Endothelial cell (in vitro differentiated cells): ENCODE measurements around the gene RESF1. TPM values are rescaled to one million over a fixed set of nuclear protein-coding genes. Genes with fewer than 3 reads are reported as not detected.

Experiments used
- DNase-seq: peaks from one replicate; pipeline ENCODE4 v3.0.0; 2021; ENCODE audit warnings: low spot score
- H3K27ac Mint-ChIP-seq: one replicate; pipeline ENCODE4 v1.8.0; 2021; ENCODE audit warnings: mixed read lengths, inconsistent platforms; ENCODE audit not compliant: unreplicated experiment
- H3K27me3 Mint-ChIP-seq: one replicate; pipeline ENCODE4 v1.8.0; 2021; ENCODE audit warnings: mild to moderate bottlenecking, moderate library complexity, mixed read lengths, inconsistent platforms; ENCODE audit not compliant: unreplicated experiment
- H3K36me3 Mint-ChIP-seq: one replicate; pipeline ENCODE4 v1.8.0; 2021; ENCODE audit warnings: mild to moderate bottlenecking, low read depth, mixed read lengths, inconsistent platforms; ENCODE audit not compliant: unreplicated experiment
- H3K4me1 Mint-ChIP-seq: one replicate; pipeline ENCODE4 v1.8.0; 2021; ENCODE audit warnings: mild to moderate bottlenecking, mixed read lengths, inconsistent platforms; ENCODE audit not compliant: unreplicated experiment
- H3K4me3 Mint-ChIP-seq: one replicate; pipeline ENCODE4 v1.8.0; 2021; ENCODE audit warnings: mild to moderate bottlenecking, mixed read lengths, inconsistent platforms; ENCODE audit not compliant: unreplicated experiment
- H3K9me3 Mint-ChIP-seq: one replicate; pipeline ENCODE4 v1.8.0; 2021; ENCODE audit warnings: mixed read lengths, inconsistent platforms; ENCODE audit not compliant: unreplicated experiment
- total RNA-seq: library from RNA; stranded (reverse); fragmentation: NEBNext Ultra II Directional; extraction: Animal tissue kit (Norgen Biotek cat#: 25700); gene quantifications from one replicate; pipeline ENCODE4 v1.2.1, GENCODE V29; 2021; ENCODE audit not compliant: unreplicated experiment
- TF ChIP-seq, protein P1 (sequence below): fragments of 200-600 bp; sonication (generic); IDR thresholded peaks from one replicate; pipeline ENCODE4 v1.5.0; 2021; ENCODE audit warnings: antibody characterized with exemption; ENCODE audit not compliant: unreplicated experiment

Gene RESF1
- total RNA-seq, 1 donor from 2014 or later = 104 TPM

DNA sequence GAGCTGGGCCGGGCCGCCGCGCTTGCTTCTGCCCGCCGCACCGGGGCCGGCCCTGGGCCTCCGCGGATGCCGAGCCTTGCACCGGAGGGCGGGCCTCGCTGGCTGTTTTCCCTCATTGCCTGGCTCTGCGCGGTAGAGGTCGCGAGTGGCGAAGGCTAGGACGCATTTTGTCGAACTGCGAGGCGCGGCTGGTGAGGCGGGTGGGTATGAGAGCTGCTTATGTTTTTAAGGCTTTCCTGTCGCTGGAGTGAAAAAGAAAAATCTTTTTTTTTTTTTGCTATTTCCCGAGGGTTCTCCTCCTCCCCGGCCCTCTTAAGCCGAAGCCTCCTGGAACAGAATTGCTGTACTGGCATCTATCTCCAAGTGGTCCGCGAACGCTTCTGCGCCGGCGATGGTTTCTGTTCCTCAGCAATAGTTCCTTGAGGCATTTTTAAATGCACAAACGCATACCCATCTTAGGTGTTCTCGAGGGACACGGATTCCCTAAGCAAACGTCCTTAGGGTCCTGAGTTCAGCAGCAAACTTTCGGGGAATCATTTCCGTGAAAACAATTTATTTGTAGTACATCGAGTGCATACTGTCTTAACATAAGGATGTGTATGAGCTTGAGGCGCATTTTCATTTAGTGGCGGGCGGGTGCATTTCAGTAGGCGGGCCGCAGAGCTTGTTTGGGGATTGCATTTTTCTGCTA, 631 bp downstream of the RESF1 start:
- TF ChIP-seq, protein P1, sequence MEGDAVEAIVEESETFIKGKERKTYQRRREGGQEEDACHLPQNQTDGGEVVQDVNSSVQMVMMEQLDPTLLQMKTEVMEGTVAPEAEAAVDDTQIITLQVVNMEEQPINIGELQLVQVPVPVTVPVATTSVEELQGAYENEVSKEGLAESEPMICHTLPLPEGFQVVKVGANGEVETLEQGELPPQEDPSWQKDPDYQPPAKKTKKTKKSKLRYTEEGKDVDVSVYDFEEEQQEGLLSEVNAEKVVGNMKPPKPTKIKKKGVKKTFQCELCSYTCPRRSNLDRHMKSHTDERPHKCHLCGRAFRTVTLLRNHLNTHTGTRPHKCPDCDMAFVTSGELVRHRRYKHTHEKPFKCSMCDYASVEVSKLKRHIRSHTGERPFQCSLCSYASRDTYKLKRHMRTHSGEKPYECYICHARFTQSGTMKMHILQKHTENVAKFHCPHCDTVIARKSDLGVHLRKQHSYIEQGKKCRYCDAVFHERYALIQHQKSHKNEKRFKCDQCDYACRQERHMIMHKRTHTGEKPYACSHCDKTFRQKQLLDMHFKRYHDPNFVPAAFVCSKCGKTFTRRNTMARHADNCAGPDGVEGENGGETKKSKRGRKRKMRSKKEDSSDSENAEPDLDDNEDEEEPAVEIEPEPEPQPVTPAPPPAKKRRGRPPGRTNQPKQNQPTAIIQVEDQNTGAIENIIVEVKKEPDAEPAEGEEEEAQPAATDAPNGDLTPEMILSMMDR = no peak
- Mint-ChIP-seq H3K36me3 (peaks cover 44% of the 10 kb centered on the region), H3K9me3 (peaks cover 5% of the 10 kb centered on the region), H3K27me3 (peaks cover 12% of the 10 kb centered on the region), H3K4me1 (peaks cover 38% of the 10 kb centered on the region), H3K4me3 (peak overlapping the region; percentile 90), H3K27ac (peak overlapping the region; percentile 67)
- peak; percentile 57 for DNase-seq

DNA sequence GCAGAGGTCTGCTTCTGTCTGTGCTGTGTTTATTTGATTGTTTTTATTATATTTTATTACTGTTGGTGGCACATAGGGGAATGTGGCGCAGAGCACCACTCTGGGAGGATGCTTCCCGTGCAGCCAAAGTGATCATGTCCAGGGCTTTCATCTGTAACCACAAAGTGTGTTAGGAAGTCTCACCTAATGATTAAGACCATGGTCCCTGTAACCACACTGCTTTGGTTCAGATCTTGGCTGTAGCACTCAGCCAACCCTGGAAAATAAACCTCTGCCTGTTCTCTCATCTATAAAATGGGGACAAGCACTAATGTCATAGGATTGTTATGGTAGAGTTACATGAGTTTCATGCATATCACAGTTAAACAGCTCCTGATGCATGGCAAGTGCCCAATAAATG, 1.9 kb downstream of the RESF1 start:
- DNase-seq = no peak
- Mint-ChIP-seq H3K27me3 (peaks cover 12% of the 10 kb centered on the region), H3K4me3 (peak overlapping the region; percentile 90), H3K27ac (no peak overlapping the region), H3K9me3 (peaks cover 5% of the 10 kb centered on the region), H3K36me3 (peaks cover 55% of the 10 kb centered on the region), H3K4me1 (peaks cover 38% of the 10 kb centered on the region)
- TF ChIP-seq, protein P1 = no peak

DNA sequence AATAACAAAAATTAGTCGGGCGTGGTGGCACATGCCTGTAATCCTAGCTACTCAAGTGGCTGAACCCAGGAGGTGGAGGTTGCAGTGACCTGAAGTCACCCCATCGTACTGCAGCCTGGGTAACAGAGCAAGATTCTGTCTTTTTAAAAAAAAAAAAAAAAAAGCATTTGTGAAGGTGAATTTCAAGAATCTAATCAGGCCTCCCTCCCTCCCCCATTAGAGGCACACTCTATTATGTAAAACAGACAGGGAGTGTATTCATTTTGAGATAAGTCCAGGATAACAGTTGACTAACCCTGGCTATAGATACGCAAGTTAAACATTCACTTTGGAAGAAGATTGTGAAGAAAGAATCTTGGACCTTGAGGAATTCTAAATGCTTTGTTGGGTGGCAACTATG, 2.9 kb downstream of the RESF1 start:
- peak overlapping the region; percentile 48 for H3K4me3 Mint-ChIP-seq
- peaks cover 5% of the 10 kb centered on the region for H3K9me3 Mint-ChIP-seq
- H3K27me3 Mint-ChIP-seq = peaks cover 12% of the 10 kb centered on the region
- peaks cover 38% of the 10 kb centered on the region for H3K4me1 Mint-ChIP-seq
- no peak for DNase-seq
- H3K27ac Mint-ChIP-seq = no peak overlapping the region
- peaks cover 58% of the 10 kb centered on the region for H3K36me3 Mint-ChIP-seq
- TF ChIP-seq, protein P1 = no peak

DNA sequence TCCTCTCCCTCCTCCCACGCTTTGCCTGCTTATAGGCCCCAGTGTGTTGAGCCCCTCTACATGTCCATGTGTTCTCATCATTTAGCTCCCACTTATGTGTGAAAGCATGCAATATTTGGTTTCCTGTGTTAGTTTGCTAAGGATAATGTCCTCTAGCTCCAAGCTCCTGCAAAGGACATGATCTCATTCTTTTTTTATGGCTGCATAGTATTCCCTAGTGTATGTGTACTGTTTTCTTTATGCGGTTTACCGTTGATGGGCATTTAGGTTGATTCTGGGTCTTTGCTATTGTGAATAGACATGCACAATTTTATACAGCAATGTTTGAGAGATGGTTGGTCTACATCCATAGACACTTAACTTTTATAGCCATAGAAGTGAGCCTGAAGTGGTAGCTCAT, 5.1 kb downstream of the RESF1 start:
- TF ChIP-seq, protein P1 = no peak
- Mint-ChIP-seq H3K4me3 (peak overlapping the region; percentile 76), H3K9me3 (no peaks in the 10 kb centered on the region), H3K36me3 (peaks cover 54% of the 10 kb centered on the region), H3K27ac (no peak overlapping the region), H3K27me3 (peaks cover 6% of the 10 kb centered on the region), H3K4me1 (peaks cover 29% of the 10 kb centered on the region)
- DNase-seq = no peak

DNA sequence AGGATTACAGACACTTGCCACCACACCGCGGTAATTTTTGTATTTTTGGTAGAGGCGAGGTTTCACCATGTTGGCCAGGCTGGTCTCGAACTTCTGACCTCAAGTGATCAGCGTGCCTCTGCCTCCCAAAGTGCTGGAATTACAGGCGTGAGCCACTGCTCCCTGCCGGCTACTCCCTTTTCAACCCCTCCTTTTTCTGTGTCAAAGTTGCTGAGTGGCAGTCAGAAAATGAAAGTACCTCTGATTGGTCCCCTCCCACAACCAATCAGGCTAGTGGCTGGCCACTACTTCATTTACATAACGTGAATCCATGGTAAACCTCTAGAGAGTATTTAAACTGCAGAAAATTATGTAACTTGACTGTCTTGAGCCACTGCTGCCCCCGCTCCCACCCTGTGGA, 5.9 kb downstream of the RESF1 start:
- TF ChIP-seq, protein P1 = no peak
- Mint-ChIP-seq H3K36me3 (peaks cover 57% of the 10 kb centered on the region), H3K4me3 (peak overlapping the region; percentile 60), H3K27me3 (peaks cover 5% of the 10 kb centered on the region), H3K27ac (no peak overlapping the region), H3K9me3 (no peaks in the 10 kb centered on the region), H3K4me1 (peaks cover 26% of the 10 kb centered on the region)
- DNase-seq = no peak
